HUDEP-2 (cell line): Measurements from ENCODE around the gene OR6N1.

ENCODE experiments used
- DNase-seq, 76 experiments: peaks; one replicate each; lab custom pipeline; 2025; ENCODE audit not compliant: unreplicated experiment in 76 of 76; lab: John Stamatoyannopoulos, UW

The OR6N1 gene

GRCh38 chr1:158754420-158754819 is 17.6 kb downstream of the OR6N1 start, which contains the start of gene OR6K6:
OR6K6 (plus strand) TSS chr1:158754720; CDS start chr1:158754888, 168 bp downstream.
- no peak for DNase-seq

GRCh38 chr1:158752155-158752712 is 19.8 kb downstream of the OR6N1 start:
- DNase-seq: no peak

GRCh38 chr1:158735848-158736247 is 36.1 kb downstream of the OR6N1 start:
- no peak for DNase-seq

GRCh38 chr1:158732524-158732923 is 39.5 kb downstream of the OR6N1 start:
- DNase-seq: peak in 6 of 76 experiments; percentile 4 to 15 (median 9)

- no peak for DNase-seq
These were observed 40.3 kb downstream of the OR6N1 start for GRCh38 chr1:158731707-158732106.

- DNase-seq: no peak
These were observed 41.5 kb downstream of the OR6N1 start for GRCh38 chr1:158730453-158730852.

- DNase-seq: no peak
These were observed 43.3 kb downstream of the OR6N1 start for GRCh38 chr1:158728510-158729225.

GRCh38 chr1:158724442-158724841 is 47.6 kb downstream of the OR6N1 start:
- no peak for DNase-seq

GRCh38 chr1:158720620-158721019 is 51.4 kb downstream of the OR6N1 start, which contains the start of gene OR6K3:
OR6K3 (minus strand) TSS chr1:158720720; CDS start chr1:158718115, 2,605 bp downstream.
- DNase-seq: no peak

GRCh38 chr1:158719664-158720063 is 52.3 kb downstream of the OR6N1 start:
- no peak for DNase-seq

GRCh38 chr1:158717344-158717743 is 54.7 kb downstream of the OR6N1 start:
- no peak for DNase-seq

GRCh38 chr1:158716335-158716734 is 55.7 kb downstream of the OR6N1 start:
- no peak for DNase-seq

- no peak for DNase-seq
These were observed 57.2 kb downstream of the OR6N1 start for GRCh38 chr1:158714754-158715153.
